Thyroid gland (tissue), 4 donors: Measurements from ENCODE around the gene MAN2B1. TPM values are rescaled to one million over a fixed set of nuclear protein-coding genes. Genes with fewer than 3 reads are reported as not detected.
A peak's percentile ranks its signal among the peaks of the same experiment; 100 is the strongest.

ENCODE experiments used
- DNase-seq, 2 donors: peaks; one replicate each; pipeline ENCODE4 v3.0.0-alpha.2; 2019
- H3K27ac ChIP-seq, 3 donors: fragments of 200-600 bp; sonication (generic); 1 replicate in 2 of 3; 2 replicates in 1 of 3; pipeline ENCODE4 v1.5.1; 2016 to 2019; ENCODE audit warnings: mild to moderate bottlenecking in 1 of 3, moderate library complexity in 1 of 3
- H3K27me3 ChIP-seq: fragments of 200-600 bp; sonication (generic); one replicate; pipeline ENCODE4 v1.5.1; 2019
- H3K36me3 ChIP-seq, 2 donors: fragments of 200-600 bp; sonication (generic); one replicate each; pipeline ENCODE4 v1.5.1; 2016 to 2019
- H3K4me1 ChIP-seq, 2 donors: fragments of 200-600 bp; sonication (generic); one replicate each; pipeline ENCODE4 v1.5.1; 2017 to 2019
- H3K4me3 ChIP-seq, 3 donors: fragments of 200-600 bp; sonication (generic); replicated peaks in 1 of 3; 1 replicate in 2 of 3; 2 replicates in 1 of 3; pipeline ENCODE4 v1.5.1; 2016; ENCODE audit warnings: mild to moderate bottlenecking in 1 of 3
- H3K9me3 ChIP-seq: fragments of 200-600 bp; sonication (generic); one replicate; pipeline ENCODE4 v1.5.1; 2017
- POLR2A ChIP-seq, 2 donors: fragments of 450-650 bp; IDR thresholded peaks; one replicate each; pipeline ENCODE4 v1.6.1; 2017; ENCODE audit warnings: antibody characterized with exemption in 2 of 2, mild to moderate bottlenecking in 2 of 2, moderate library complexity in 1 of 2
- WGBS, 2 donors: methylation state at CpG; one replicate each; pipeline ENCODE4 v1.1.5; 2017; 5-methylcytosine and 5-hydroxymethylcytosine counted together
- intact Hi-C: fragments of 100-400 bp; cut with DNase I; formaldehyde crosslinking; loops from one replicate; pipeline ENCODE4 v1.15.1; 2023
- total RNA-seq, 4 donors: library from RNA; depleted of rRNA; stranded (reverse); fragments of >200 nt; gene quantifications; one replicate each; pipeline ENCODE4 v1.2.3, GENCODE V29; 2016
- TF ChIP-seq, protein P1 (sequence below), 6 experiments: fragments of 200-600 bp in 3 of 6; fragments of 450-650 bp in 3 of 6; sonication (generic) in 3 of 6; IDR thresholded peaks; one replicate each; pipeline ENCODE4 v1.5.1; 2016 to 2019; ENCODE audit warnings: antibody characterized with exemption in 6 of 6, mild to moderate bottlenecking in 2 of 6, inconsistent platforms in 1 of 6, moderate library complexity in 1 of 6

The MAN2B1 gene
- total RNA-seq, 4 donors from 2014 or later = 38.0 to 106 (median 82.5) TPM

DNA sequence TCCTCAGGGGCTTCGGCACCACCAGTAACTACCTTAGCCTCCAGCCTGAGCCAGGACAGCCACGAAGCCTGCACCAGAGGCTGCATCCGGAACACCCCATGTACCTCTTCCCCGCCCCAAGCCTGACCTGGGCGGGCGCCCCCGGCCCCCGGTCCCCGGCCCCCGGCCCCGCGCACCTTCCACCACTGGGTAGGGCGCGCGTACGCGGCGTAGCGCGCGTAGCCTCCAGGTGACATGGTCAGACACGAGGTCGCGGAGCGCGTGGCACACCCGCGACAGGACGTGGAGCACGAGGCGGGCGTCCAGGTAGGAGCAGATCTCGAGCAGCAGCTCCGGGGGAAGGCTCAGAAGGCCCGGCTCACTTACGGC, 29.4 kb upstream of the MAN2B1 start:
- intact Hi-C loops = no loop called here
- Histone ChIP-seq H3K9me3 (no peaks in the 10 kb centered on the region), H3K27ac (no peak overlapping the region), H3K27me3 (no peaks in the 10 kb centered on the region), H3K4me1 (peaks cover 8 to 16% of the 10 kb centered on the region in 2 donors), H3K36me3 (peaks cover 3 to 7% of the 10 kb centered on the region in 2 donors), H3K4me3 (peak overlapping the region; percentile 86 to 90 (median 87))
- no peak for TF ChIP-seq POLR2A (IDR thresholded peaks at IDR 0.05)
- TF ChIP-seq, protein P1, sequence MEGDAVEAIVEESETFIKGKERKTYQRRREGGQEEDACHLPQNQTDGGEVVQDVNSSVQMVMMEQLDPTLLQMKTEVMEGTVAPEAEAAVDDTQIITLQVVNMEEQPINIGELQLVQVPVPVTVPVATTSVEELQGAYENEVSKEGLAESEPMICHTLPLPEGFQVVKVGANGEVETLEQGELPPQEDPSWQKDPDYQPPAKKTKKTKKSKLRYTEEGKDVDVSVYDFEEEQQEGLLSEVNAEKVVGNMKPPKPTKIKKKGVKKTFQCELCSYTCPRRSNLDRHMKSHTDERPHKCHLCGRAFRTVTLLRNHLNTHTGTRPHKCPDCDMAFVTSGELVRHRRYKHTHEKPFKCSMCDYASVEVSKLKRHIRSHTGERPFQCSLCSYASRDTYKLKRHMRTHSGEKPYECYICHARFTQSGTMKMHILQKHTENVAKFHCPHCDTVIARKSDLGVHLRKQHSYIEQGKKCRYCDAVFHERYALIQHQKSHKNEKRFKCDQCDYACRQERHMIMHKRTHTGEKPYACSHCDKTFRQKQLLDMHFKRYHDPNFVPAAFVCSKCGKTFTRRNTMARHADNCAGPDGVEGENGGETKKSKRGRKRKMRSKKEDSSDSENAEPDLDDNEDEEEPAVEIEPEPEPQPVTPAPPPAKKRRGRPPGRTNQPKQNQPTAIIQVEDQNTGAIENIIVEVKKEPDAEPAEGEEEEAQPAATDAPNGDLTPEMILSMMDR (IDR thresholded peaks at IDR 0.05) = no peak
- DNase-seq = no peak
- 29 to 33% methylated on average over 2 of the region's 36 CpGs for WGBS, 2 donors

- TF ChIP-seq, protein P1 (IDR thresholded peaks at IDR 0.05) = no peak
- no peak for TF ChIP-seq POLR2A (IDR thresholded peaks at IDR 0.05)
- peaks cover 8 to 16% of the 10 kb centered on the region in 2 donors for H3K4me1 ChIP-seq
- H3K4me3 ChIP-seq = peak overlapping the region in 2 of 3 donors; percentile 86 to 90
- H3K36me3 ChIP-seq = peaks cover 0 to 3% of the 10 kb centered on the region in 2 donors
- H3K9me3 ChIP-seq = no peaks in the 10 kb centered on the region
- no peak overlapping the region for H3K27ac ChIP-seq
- DNase-seq = no peak
- no peaks in the 10 kb centered on the region for H3K27me3 ChIP-seq
- intact Hi-C loops = no loop called here
- 92% methylated on average over 1 of the region's 1 CpG; no CpG with 5 or more reads in 1 of the 2 donors for WGBS, 2 donors
These were observed 29.0 kb upstream of the MAN2B1 start for GRCh38 chr19:12695514-12695913.

DNA sequence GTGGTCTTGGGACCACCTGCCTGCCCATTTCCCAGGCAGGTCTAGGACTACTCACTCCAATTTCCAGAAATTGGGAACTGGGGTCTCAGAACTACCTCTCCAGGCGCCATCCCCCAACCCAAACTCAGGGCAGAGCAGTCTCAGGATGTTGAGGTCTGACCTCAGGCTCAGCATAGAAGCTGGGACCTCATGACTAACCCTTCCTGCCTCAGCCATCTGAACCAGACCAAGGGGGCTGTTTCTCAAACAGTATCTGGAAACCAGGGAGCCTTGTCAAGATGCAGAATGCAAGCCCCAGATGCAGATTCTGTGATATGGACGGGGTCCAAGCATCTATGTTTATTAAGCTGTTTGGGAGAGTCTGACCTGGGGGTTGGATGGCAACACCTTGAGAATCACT, 28.6 kb upstream of the MAN2B1 start:
- Histone ChIP-seq H3K4me1 (peaks cover 8 to 16% of the 10 kb centered on the region in 2 donors), H3K4me3 (no peak overlapping the region), H3K9me3 (no peaks in the 10 kb centered on the region), H3K27me3 (no peaks in the 10 kb centered on the region), H3K27ac (no peak overlapping the region), H3K36me3 (no peaks in the 10 kb centered on the region)
- 77 to 86% methylated on average over 1 to 2 of the region's 2 CpGs for WGBS, 2 donors
- no peak for DNase-seq
- intact Hi-C loops = no loop called here
- TF ChIP-seq, protein P1 (IDR thresholded peaks at IDR 0.05) = no peak
- TF ChIP-seq POLR2A (IDR thresholded peaks at IDR 0.05) = no peak

DNA sequence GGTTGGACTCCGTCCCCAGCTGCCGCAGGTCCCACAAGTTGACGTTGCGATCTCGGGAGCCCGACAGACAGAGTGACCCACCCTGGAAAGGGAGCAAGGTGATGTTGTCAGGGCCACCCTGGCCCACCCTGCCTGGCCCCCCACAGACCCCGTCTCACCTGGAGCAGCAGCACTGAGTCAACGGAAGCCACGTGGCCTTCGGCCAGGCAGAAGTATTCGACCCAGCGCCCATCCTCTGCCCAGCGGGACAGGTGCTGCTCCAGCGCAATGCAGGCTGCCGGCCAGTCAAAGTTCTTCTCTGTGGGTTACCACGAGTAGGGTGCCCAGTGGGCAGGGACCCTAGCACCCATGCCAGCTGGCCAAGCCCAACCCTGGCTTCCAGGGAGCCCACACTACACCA, 28.1 kb upstream of the MAN2B1 start:
- H3K27ac ChIP-seq = no peak overlapping the region
- DNase-seq = no peak
- no peaks in the 10 kb centered on the region for H3K9me3 ChIP-seq
- H3K36me3 ChIP-seq = no peaks in the 10 kb centered on the region
- WGBS, 2 donors = 95 to 96% methylated on average over 4 to 6 of the region's 16 CpGs
- intact Hi-C loops = no loop called here
- no peak overlapping the region for H3K4me3 ChIP-seq
- peaks cover 8 to 16% of the 10 kb centered on the region in 2 donors for H3K4me1 ChIP-seq
- no peaks in the 10 kb centered on the region for H3K27me3 ChIP-seq
- no peak for TF ChIP-seq POLR2A (IDR thresholded peaks at IDR 0.05)
- TF ChIP-seq, protein P1 (IDR thresholded peaks at IDR 0.05) = no peak

- 82% methylated on average over 5 of the region's 5 CpGs for WGBS, 2 donors
- Histone ChIP-seq H3K9me3 (no peaks in the 10 kb centered on the region), H3K4me3 (no peak overlapping the region), H3K36me3 (no peaks in the 10 kb centered on the region), H3K4me1 (peaks cover 8 to 16% of the 10 kb centered on the region in 2 donors), H3K27me3 (no peaks in the 10 kb centered on the region), H3K27ac (no peak overlapping the region)
- TF ChIP-seq, protein P1 (IDR thresholded peaks at IDR 0.05) = no peak
- no peak for TF ChIP-seq POLR2A (IDR thresholded peaks at IDR 0.05)
- intact Hi-C loops = no loop called here
- no peak for DNase-seq
These were observed 26.4 kb upstream of the MAN2B1 start for GRCh38 chr19:12692960-12693359.
